CD4-positive, alpha-beta T cell treated with Interleukin-4 for 1 hour (primary cell): ENCODE data around the gene DGKH.
"Not testable (repeated sequence)": the region's sequence is repeated elsewhere in the genome, so short reads cannot be mapped to it uniquely, and the experiment has no call there.

ENCODE experiments used
- DNase-seq, 2 donors: peaks; one replicate each; pipeline ENCODE4 v3.0.0-alpha.2; 2020 to 2022

DGKH gene

GRCh38 chr13:42041011-42041683 lies 7.3 kb upstream of the DGKH start:
- peak; percentile 21 to 28 for DNase-seq

GRCh38 chr13:42041684-42042035 lies 6.8 kb upstream of the DGKH start:
- DNase-seq = no peak

GRCh38 chr13:42043676-42044075 lies 4.8 kb upstream of the DGKH start:
- DNase-seq = no peak

- no peak for DNase-seq
Observed at GRCh38 chr13:42046448-42046847, 2.0 kb upstream of the DGKH start.

DNA sequence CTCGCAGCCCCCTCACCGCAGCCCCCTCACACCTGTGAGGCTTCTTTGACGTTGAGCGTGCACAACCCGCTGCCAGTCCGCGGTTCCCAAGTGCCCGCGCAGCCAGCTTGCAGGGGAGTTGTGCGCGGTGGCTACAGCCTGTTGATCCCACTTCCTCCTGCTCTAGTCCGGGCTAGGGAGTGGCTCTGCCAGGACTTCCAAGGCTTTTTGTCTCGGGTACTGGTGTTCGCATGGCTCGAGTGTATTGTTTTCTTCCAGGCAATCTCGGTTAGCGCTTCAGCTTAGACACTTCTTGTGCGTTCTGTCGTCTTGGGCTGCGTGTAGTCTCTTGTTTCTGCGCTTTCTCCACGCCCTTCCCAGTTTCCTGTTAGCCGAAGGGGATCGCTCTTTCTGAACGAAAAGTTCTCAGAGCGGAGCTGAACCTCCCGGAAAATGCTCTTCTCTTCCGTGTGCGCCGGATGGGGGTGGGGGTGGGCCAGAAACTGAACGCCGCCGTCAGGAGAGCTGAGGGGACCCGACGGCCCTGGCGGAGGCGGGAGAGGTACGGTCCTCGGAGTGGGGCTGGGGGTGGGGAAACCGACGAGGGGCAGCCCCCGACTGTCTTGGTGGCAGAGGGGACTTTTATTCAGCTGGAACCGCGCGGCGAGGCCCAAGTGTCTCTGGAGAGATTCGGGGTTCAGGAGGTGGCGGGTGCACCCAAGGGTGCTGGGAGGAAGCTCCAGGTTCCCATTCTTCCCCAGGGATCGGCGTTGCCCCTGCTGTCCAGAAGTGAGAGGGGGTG lies 697 bp upstream of the DGKH start:
- peak in 1 of 2 donors; percentile 26 for DNase-seq

- DNase-seq = peak; percentile 18 to 66
Observed at GRCh38 chr13:42048684-42049453, 421 bp downstream of the DGKH start.

- no peak for DNase-seq
Observed at GRCh38 chr13:42049454-42049813, 986 bp downstream of the DGKH start.

- no peak for DNase-seq
Observed at GRCh38 chr13:42054798-42055499, 6.5 kb downstream of the DGKH start.

GRCh38 chr13:42055500-42056085 lies 7.1 kb downstream of the DGKH start:
- no peak for DNase-seq

DNA sequence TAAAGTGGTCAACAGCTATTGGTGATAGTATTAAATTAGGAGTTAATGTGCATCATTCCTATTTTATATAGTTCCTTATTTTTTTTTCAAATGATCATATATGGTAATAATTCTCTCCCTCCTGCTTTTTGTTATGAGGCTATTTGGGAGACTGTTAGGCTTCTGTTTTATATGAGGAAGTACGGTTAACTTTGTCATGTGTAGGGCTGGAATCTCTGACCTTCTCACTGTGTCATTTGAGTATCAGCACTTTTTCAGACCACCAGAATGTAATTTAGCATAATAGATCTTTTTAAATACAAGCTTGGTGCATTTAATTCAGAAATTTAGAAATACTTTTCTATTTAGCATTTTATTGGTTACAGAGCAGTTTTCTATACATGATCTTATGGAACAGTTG lies 7.7 kb downstream of the DGKH start:
- DNase-seq = no peak

DNA sequence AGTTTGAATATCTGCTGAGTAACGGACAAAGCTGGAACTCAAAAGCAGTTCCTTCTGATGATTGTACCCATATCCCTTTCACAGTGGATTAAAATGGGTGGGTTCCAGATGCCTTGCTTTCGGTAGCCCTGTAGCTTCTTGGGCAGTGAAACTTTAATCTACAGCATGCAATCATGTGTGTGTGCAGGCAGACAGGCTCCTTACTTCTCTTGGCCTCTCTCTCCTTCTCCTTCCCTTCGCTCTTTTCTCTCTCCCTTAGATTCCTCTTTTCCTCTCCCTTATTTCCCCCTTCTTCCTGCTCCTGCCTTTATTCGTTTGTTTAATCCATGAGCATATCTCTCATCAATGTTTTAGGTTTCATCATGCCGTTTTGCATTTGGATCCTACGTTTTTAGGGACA lies 8.1 kb downstream of the DGKH start:
- DNase-seq = no peak

DNA sequence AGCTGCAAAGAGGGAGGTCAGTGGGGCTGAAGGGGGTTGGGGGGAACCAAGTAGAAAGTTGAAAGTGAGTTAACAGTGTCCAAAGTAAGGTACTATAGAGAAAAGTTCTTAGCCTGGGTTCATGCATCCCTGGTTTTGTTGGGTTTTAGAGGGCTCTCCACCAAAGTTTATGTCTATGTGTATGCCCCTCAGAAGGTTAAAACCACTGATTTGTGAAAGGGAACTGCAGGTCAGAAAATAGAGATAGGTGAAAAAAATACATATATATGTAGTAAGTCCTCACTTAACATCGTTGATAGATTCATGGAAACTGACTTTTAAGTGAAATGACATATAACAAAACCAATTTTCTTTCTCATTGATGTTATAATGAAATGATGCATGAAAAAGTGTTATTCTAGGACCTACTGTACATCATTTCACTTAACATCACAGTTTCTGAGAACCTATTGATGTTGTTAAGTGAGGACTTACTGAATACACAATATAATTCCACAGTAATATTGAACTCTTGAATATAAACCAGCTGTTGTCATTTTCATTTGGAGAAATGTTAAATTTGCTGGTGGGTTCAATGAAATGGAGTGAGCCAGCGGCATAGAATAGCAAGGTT lies 9.6 kb downstream of the DGKH start:
- DNase-seq = no peak

- DNase-seq = no peak
Observed at GRCh38 chr13:42061943-42062342, 13.5 kb downstream of the DGKH start.

- no peak for DNase-seq
Observed at GRCh38 chr13:42063105-42063504, 14.7 kb downstream of the DGKH start.

DNA sequence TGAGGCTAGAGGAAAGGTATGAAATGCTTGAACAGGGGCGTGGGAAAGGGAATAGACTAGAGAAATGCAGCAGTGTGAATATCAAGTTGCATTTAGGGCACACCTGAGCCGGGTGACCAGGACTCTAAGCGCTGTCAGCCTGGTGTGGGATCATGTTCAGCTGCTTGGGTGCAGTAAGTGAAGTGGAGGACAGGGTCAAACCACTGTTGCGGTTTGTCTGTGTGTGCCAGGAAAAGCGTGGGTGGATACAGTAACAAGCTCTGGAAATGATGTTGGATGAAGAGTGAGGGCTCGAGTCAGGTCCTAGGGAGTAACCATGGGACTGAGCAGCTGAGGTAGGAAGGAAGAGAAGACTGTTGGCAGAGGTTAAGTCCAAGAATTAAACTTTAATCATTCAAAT lies 15.8 kb downstream of the DGKH start:
- no peak for DNase-seq

DNA sequence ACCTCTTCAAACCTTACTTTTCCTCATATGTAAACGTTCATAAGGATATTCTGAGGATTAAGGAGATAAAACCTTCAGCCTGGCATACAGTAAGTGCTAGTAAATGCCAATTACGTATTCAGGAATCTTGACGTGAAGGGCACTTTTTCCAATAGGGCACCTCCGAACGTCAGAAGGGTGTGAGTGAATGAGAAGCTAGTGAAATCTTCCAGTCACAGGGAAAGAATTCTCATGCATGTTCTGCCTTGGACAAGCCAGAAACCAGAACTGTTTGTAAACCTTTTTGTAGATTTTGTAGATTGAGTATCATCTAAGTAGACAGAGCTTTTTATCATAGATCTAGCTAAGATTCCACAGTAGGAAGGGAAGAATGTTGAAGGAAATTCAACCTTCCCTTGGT lies 16.5 kb downstream of the DGKH start:
- no peak for DNase-seq

DNA sequence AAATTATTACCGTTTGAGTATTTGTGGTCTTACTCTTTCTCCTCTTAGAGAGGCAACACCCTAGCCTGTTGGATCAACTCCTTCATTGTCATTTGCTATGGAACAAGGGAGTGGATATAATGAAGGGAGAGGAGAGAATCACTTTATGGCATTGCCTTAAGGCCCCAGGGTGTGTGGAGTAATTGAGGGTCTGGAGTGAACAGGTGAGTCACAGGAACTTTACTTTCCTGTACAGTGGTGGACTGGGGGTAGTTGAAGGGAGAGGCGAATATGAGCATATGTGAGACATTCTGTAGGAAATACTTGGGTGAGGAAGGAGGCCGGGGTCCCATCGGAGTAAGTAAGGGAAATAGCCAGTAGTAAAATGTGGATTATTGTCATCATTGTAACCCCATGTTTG lies 17.0 kb downstream of the DGKH start:
- DNase-seq = no peak

DNA sequence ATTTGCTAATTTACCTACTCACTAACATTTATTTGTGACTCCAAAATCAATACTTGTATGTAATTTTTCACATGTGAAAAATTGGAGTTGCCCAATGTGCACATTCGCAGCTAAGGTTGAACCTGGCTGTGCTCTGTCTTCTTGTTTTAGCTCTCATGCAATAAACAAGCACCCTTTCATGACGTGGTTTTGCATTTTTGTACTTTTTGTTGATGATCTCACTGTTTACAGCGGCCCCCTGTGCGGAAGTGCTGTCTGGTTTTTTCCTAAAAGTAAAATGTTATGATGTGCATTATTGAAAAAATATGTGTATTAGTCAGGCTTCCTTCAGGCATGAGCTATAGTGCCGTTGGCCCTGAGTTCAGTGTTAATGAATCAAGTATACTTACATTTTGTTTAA lies 18.1 kb downstream of the DGKH start:
- no peak for DNase-seq

DNA sequence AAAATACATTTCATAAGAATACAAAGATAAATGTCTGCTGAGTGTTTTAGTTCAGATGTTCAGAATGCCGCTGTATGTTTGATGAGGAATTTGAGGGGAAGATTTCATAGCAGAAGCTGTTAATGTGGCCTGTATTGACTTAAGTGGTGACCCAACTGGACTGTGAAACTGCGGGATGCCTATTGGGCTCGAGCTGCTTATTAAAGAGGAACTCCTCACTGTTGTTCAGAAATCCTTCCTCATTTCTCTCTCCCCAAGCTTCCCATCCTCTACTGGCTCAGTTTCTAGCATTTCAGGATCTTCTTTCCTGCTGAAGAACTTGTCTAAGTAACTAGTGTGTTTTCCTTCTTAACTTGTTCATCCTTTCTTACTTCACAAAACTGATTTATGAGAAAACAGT lies 20.4 kb downstream of the DGKH start:
- DNase-seq = no peak

DNA sequence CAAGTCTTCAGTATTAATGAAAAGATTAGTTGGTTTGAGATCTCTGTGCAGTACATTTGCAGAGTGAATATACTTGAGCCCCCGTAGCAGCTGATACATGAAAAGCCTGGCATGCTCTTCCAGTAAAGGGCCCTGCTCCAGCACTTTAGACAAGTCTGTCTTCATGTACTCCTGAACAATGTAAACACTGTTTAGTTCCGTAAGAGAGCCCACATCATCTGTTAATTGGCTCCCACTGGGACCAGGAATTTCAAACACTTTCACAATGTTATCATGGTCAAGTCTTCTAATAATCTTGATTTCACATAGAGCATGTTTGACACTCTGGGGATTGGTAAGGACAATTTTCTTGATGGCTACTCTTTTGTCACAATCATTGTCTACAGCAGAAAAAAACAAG lies 22.2 kb downstream of the DGKH start:
- not testable (repeated sequence) for DNase-seq

DNA sequence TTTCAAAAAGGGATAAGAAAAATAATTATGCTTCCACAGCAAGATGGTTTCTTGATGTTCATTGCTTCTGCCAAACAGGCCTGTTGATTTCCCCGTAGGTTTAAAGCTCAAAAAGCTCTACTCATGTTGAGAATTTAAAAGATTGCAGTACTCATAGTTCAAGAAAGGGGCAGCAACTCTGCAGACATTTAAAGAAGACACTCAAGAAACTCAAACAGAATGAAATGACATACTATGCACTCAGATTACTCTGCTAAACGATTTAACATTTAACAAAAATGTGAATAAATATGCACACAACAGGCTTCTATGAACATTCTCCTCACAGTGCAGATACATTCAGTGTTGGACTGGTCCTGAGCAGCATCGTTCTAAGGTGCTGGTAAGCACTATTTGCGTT lies 22.7 kb downstream of the DGKH start:
- DNase-seq = not testable (repeated sequence)

- DNase-seq = no peak
Observed at GRCh38 chr13:42071672-42072419, 23.4 kb downstream of the DGKH start.
